C4-2B (cell line): Measurements from ENCODE around the gene PRR7.

Experiments used
- ZFX ChIP-seq: fragments of 450-650 bp; IDR thresholded peaks from 2 replicates; pipeline ENCODE4 v1.6.1; 2017
- TF ChIP-seq, protein P1 (sequence below): fragments of 450-650 bp; conservative IDR thresholded peaks from 2 replicates; pipeline ENCODE4 v1.5.1; 2017; ENCODE audit warnings: mild to moderate bottlenecking

DNA sequence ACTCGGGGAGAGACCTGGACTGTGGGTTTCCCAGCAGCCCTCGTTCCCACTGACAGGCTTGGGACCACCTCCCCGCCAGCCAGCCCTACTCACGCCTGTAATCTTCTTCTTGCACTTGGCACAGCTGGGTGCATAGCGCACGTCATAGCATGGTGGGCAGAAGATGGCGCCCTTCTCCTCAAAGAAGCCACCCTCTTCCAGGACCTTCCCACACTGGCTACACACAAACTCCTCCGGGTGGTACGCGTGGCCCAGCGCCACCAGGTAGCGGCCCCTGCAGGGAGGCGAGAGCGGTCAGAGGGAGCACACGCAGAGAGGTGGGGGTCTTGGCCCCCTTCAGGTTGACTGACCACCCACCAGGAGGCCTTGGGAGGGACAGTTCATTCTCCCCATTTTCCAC, 41.4 kb downstream of the PRR7 start:
- TF ChIP-seq, protein P1, sequence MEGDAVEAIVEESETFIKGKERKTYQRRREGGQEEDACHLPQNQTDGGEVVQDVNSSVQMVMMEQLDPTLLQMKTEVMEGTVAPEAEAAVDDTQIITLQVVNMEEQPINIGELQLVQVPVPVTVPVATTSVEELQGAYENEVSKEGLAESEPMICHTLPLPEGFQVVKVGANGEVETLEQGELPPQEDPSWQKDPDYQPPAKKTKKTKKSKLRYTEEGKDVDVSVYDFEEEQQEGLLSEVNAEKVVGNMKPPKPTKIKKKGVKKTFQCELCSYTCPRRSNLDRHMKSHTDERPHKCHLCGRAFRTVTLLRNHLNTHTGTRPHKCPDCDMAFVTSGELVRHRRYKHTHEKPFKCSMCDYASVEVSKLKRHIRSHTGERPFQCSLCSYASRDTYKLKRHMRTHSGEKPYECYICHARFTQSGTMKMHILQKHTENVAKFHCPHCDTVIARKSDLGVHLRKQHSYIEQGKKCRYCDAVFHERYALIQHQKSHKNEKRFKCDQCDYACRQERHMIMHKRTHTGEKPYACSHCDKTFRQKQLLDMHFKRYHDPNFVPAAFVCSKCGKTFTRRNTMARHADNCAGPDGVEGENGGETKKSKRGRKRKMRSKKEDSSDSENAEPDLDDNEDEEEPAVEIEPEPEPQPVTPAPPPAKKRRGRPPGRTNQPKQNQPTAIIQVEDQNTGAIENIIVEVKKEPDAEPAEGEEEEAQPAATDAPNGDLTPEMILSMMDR, result no peak
- no peak for TF ChIP-seq ZFX
